GM19395 (cell line): ENCODE results near the gene ESPN.
A peak's percentile ranks its signal among the peaks of the same experiment; 100 is the strongest.

Experiments used
- ATAC-seq: cut with Tn5 transposase; IDR thresholded peaks from one replicate; pipeline ENCODE4 v1.9.1; 2021; ENCODE audit warnings: mild to moderate bottlenecking, moderate library complexity; ENCODE audit not compliant: unreplicated experiment

ESPN gene

GRCh38 chr1:6408023-6408422, 16.6 kb upstream of the ESPN start:
- ATAC-seq, result no peak

GRCh38 chr1:6409053-6409452, 15.5 kb upstream of the ESPN start:
- no peak for ATAC-seq

GRCh38 chr1:6409733-6410132, 14.8 kb upstream of the ESPN start:
- no peak for ATAC-seq

- ATAC-seq, result no peak
Observed at GRCh38 chr1:6410248-6410893, 14.2 kb upstream of the ESPN start.

DNA sequence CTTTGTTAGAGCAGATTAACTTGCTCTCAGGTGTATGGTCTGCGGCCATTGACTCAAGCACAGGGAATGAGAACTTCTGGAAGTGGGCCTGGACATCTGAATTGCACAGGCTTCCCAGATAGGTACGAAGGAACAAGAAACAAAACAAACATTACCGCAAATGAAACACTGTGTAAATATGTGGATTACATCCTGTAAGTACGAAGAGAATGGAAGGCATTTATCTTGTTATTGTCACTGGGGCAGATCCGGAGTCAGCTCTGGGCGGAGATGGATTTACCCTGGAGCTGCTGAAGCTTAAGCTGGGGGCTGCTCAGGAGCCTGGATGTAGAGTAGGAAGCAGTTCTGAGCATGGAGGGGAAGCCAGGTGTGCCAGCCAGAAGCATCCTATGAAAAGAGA, 11.7 kb upstream of the ESPN start:
- no peak for ATAC-seq

- ATAC-seq, result peak; percentile 82
Observed at GRCh38 chr1:6414443-6414844, 10.1 kb upstream of the ESPN start.

DNA sequence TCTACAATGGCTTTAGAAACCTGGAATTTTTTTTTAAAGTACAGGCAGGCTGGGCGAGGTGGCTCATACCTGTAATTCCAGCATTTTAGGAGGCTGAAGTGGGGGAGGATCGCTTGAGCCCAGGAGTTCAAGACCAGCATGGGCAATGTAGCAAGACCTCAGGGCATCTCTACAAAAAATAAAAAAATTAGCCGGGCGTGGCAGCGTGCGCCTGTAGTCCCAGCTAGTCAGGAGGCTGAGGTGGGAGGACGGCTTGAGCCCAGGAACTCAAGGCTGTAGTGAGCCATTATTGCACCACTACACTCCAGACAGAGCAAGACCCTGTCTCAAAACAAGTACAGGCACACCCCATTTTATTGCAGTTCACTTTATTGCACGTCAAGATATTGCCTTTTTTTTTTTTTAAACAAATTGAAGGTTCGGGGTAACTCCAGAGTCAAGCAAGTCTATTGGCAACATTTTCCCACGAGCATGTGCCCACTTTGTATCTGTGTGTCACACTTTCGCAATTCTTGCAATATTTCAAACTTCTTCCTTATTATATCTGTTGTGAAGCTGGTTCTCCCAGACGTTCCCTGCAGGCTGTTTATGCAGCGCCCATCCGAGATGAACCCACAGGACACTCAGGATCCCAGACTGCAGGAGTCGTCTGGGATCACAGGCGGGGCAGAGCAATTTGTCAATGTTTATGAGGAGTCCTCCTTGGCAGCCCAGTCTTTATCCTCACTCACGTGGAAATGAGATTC, 9.5 kb upstream of the ESPN start:
- no peak for ATAC-seq

- no peak for ATAC-seq
Observed at GRCh38 chr1:6416295-6416656, 8.3 kb upstream of the ESPN start.

DNA sequence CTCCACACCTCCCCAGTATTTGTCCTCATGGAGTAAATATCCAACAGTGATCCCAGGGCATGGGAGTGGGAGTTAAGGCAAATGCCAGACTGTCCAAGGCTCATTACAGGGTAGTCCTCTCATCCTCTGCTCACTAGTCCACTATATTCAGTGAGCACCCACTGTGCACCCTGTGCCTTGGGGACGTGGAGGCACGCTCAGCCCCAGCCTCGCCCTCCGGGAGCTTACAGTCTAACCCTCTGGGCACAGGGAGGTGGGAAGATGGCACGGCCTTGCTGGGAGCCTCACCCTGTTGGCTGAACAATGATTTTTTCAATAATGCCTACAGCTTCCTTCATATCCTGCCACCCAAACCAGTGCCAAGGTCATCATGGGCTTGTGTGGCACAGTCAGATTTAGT, 7.7 kb upstream of the ESPN start:
- no peak for ATAC-seq

DNA sequence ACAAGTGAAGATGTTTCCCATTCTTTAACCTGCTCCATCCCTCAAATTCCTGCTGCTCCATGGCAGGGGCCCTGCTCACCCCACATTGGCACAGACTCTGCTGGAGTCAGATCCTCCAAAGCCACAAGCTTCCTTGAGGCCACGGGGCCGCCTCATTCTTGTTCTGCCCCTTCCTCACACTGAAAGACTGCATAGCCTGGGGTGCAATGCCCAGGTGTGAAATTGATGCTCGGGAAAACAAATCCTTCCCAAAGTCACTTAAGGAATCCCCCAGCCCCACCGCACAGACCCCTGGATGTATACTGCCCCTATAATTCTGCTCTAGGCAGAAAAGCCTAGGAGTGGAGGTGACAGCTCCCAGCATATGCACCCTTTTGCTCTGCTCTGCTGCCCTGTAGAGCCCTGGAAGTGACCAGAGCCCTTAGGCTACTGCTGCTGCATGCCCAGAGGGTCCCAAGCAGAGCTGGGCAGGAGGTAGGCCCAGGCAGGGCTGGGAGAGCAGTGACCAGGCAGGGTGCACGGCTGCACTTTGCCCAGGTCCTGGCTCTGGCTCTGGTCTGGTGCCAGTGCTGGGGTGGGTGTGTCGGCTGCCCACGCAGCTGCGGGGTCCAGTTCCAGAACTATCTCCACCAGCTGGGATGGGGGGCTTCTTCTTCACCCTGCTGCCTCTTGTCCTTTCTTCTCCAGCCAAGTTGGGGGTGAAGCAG, 6.5 kb upstream of the ESPN start:
- ATAC-seq, result no peak

DNA sequence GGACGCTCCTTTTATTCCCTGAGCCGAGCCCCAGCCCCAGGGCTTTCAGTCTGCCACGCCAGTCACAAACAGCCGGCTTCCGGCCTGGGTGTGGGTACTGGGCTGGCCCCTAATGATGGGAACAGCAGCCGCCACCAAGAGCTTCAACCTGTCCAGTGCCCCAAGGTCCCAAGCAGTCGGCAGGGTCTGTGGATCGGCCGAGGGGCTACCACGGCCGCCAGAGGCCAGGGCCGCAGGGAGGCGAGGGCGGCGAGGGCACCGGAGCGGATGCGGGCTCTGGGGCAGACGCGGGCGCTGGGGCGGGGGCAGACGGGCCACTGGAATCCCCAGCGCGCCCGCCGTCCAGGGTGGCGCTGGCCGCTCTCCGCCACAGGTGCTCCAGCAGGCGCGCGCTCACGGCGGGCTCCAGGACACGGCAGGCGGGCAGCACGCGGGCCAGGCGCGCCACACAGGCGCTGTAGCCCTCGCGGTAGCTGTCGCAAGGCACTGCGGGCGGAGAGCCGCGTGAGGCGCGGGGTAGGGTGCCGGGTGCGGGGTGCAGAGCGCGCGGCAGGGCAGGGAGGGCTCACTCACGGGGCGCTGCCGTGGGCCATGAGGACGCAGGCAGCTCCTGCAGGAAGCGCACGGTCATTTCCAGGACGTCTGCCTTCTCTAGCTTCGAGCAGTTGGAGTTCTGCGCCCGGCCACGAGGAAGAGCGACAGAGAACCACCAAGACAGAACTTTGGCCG, 5.7 kb upstream of the ESPN start:
- ATAC-seq, result no peak

GRCh38 chr1:6419397-6419803, 5.2 kb upstream of the ESPN start:
- no peak for ATAC-seq

GRCh38 chr1:6419804-6420453, 4.6 kb upstream of the ESPN start, which contains the start of gene HES2:
Gene HES2 (minus strand): TSS chr1:6419919. CDS start chr1:6419820, 99 bp downstream.
- no peak for ATAC-seq

GRCh38 chr1:6420454-6421042, 4.0 kb upstream of the ESPN start:
- no peak for ATAC-seq

DNA sequence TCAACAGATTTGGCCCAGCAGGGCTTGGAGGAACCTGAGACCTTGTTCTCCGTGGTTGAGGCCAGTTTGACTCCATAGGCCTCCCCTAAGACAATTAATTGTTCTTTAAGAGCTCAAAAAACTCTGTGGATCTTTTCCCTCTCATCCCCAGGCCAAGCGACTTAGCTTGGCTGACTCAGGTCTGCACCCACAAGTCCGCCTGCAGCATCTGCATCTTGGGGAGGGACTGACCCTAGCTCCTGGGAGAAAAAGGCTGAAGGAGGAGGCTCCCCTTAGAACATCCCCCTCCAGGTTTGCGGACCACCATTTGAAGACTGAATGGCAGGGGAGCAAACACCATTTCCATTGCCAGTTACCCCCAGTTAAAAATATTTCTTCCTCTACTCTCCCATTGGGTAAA, 3.3 kb upstream of the ESPN start:
- ATAC-seq, result no peak

- ATAC-seq, result peak; percentile 65
Observed at GRCh38 chr1:6423321-6423999, 1.1 kb upstream of the ESPN start.

- ATAC-seq, result no peak
Observed at GRCh38 chr1:6424000-6424565, 493 bp upstream of the ESPN start.

- no peak for ATAC-seq
Observed at GRCh38 chr1:6425658-6426057, 1.1 kb downstream of the ESPN start.

GRCh38 chr1:6426277-6426971, 1.8 kb downstream of the ESPN start:
- no peak for ATAC-seq
